Epidermal melanocyte (primary cell): ENCODE measurements around the gene TEAD3.
A peak's percentile ranks its signal among the peaks of the same experiment; 100 is the strongest.
"Not testable (repeated sequence)": the region's sequence is repeated elsewhere in the genome, so short reads cannot be mapped to it uniquely, and the experiment has no call there.

ENCODE experiments used
- DNase-seq: peaks from one replicate; pipeline ENCODE4 v3.0.0; 2011; ENCODE audit warnings: low spot score; ENCODE audit not compliant: insufficient read length

TEAD3 gene

DNA sequence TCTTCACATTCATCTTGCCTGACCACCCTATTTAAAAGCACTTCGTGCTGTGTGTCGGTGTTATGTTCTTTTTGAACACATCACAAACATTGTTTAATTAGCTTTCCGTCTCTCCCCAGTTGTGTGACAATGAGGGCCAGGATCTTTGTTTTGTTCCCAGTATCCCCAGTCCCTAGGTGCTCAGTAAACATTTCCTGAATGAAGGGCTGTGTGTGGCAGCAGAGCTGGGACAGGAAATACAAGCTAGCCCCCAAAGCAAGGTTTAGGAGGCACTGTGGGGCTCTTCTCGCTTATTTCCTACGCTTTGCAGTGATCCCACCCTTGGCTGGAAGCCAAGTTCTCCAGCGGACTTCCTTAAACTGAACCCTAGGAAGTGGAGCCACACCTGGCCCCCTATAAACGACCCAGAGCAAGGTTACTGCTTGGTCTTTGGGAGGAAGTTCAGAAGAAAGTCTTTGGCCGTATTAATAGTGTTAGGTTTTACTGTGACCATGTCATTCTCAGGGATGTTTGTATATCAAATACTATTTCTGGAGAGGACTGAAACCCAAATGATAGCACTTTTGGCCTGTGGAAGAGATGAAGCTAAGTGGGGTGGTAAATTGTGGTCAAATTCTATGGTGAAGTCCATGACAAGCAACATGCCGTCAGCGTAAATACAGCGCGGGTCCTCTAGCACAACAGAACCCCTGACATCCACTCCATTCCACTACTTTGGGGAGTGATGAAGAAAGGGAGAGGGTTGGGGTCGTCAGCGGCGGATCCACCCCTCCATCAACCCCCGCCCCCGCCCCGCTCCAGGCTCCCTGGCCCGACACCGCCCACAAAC, 45.3 kb downstream of the TEAD3 start:
- no peak for DNase-seq

DNA sequence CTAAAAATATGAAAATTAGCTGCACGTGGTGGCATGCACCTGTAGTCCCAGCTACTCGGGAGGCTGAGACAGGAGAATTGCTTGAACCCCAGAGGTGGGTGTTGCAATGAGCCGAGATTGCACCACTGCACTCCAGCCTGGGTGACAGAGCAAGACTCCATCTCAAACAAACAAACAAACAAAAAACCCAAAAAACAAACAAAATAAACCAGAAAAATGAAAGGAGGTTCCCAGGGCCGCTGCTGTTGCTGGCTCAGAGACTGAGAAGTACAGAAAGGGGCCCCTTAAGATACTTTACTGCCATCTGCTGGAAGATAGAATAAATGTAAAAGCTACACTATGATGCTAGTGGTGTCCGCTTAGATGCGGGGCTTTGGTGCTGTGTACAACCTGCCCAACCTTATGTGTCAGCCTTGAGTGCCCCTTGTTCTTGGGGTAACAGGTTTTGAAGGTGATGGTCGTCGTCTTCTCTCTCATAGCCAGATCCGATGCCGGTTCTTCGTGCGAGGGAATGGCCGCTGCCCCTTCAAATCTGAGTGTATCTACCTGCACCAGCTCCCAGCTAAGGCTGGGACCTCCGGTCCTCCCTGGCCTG, 47.5 kb downstream of the TEAD3 start:
- DNase-seq, result peak; percentile 88

DNA sequence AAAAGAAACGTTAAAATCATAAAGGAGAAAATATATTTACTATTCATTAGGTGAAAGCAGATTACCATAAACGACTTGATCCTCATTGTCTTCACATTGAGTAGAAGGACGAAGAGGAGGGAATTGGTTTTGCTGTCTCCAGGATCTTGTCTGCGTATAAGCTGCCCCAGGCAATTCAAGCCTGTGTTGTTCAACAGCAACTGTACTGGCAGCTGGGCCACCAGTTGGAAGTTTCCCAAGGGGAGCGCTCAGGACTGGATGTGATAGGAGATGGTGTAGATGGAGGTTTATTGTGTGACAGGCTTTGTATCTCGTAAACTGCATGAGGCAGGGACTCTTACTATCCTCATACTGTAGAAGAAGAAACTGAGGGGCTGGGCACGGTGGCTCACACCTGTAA, 48.7 kb downstream of the TEAD3 start:
- no peak for DNase-seq

DNA sequence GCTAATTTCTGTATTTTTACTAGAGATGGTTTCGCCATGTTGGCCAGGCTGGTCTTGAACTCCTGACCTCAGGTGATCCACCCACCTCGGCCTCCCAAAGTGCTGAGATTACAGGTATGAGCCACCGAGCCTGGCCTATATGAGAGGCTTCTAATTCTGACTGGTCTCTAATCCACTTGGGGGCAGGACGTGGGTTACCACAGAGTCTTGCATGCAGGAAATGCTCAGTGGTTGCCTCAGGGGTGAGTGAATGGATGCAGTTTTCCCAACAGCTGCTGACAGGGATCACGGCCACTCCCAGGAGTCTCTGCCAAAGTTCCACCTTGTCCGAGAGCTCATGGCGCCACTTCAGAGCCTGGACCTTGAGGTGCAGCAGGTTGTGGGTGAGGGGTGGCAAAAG, 51.2 kb downstream of the TEAD3 start:
- DNase-seq, result no peak

DNA sequence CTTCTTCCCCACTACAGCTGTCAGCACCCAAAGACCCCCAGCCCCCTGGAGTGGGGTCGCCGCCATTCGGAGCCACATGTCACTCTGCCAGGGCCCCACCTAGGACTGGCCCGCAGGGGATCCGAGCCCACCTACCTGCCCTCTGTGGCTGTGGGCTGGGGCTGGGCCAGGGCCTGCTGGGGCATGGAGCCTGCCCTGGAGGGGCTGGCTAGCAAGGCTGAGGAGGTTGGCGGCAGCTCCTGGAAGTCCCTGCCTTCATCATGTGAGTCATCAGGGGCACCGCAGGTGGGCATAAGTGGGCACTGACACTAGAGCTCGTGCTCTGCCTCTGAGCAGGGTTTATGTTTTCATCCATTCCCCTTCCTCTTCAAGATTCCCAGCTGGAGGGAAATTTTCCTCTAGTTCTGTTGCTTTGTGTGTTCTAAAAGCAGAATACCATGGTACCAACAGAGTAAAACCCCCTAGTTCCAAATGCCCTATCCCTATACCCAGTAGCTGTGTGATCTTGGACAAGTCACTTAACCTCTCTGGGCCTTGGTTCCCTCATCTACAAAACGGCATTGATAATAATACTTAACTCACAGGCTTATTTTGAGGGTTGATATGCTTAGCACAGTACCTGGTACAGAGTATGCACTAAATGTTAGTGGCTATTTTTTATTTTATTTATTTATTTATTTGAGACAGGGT, 53.4 kb downstream of the TEAD3 start:
- no peak for DNase-seq

DNA sequence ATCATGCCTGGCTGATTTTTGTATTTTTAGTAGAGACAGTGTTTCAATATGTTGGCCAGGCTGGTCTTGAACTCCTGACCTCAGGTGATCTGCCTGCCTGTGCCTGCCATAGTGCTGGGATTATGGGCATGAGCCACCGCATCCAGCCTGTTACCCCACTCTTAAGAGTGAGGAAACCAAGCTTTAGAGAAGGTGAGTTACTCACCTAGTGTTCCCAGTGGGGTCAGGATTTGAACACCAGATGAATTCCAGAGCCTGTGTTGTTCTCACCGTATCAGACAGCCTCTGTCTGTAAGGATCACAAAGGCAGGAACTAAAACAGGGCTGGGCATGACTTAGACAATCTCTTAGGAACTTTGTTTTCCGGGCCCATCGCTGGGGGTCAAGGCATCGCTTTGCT, 54.2 kb downstream of the TEAD3 start:
- DNase-seq, result no peak

DNA sequence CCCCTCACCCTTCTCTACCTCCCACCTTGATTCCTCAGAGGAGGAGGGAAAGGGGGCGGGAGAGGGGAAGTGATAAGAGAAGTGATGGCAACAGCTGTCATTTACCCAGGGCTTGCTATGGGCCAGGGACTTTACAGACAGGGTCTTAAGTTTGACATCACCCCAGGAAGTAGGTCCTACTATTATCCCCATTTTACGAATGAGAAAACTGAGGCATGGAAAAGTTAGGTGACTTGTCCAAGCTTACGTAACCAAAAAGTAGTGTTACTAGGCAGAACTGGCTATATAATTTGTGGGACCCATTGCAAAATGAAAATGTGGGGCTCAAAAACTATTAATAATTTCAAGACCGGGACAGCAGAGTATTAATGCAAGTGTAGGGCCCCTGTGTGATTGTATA, 55.2 kb downstream of the TEAD3 start:
- no peak for DNase-seq

DNA sequence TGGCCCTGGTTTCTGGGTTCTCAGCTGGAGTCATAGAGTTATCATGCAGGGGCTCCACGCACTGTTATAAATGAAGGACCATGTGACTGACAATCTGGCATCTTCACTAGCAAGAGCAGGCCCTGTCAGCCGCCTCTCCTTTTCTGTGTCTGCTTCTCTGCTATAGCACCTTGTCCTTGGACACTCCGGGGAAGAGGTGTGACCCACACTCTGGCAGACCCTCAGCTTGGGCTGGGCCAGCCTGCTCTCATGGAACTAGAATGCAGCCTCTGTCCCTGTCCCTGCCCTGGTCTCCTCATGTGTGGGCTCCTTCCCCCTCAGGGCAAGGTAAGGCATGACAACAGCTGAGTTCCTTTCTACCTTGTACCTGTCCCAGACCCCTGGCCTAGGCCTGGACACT, 55.7 kb downstream of the TEAD3 start:
- DNase-seq, result no peak

DNA sequence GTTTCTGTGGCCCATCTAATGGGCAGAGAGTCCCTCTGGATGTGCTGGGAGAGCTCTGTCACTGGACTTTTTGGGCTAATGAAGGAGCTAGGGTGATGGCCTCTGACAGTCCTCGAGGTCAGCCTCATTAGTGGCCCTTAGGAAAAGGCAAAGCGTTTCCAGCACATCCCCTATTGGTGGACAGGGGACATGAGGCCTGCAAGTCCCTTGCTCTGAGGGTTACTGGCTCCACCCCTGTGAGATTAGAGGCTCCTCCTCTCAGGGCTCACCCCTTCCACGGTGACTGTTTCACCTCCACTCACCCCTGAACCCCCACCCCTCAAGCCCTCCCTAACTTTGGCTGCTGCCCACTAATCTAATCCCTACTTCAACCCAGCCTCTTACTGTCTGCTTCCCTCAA, 57.6 kb downstream of the TEAD3 start:
- no peak for DNase-seq

DNA sequence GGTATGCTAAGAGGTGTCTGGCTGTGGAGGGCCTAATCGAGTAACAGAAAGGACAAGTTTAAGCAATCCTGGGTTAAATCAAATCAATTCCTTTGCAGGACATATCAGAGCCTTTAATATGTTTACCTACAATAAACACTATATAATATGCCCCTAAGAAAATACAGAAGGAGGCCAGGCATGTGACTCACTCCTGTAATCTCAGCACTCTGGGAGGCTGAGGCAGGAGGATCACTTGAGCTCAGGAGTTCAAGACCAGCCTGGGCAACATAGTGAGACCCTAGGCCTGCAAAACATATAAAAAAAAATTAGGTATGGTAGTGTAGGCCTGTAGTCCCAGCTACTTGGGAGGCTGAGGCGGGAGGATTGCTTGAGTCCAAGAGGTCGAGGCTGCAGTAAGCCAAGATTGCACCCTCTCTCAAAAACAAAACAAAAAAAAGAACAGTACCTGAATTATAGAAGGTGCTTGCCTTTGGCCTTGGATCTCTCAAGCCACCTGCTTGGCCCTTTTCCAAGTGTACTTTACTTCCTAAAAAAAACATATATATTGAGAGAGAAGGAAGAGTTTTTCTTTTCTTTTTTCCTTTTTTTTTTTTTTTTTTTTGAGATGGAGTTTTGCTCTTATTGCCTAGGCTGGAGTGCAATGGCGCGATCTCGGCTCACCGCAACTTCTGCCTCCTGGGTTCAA, 58.4 kb downstream of the TEAD3 start:
- not testable (repeated sequence) for DNase-seq

DNA sequence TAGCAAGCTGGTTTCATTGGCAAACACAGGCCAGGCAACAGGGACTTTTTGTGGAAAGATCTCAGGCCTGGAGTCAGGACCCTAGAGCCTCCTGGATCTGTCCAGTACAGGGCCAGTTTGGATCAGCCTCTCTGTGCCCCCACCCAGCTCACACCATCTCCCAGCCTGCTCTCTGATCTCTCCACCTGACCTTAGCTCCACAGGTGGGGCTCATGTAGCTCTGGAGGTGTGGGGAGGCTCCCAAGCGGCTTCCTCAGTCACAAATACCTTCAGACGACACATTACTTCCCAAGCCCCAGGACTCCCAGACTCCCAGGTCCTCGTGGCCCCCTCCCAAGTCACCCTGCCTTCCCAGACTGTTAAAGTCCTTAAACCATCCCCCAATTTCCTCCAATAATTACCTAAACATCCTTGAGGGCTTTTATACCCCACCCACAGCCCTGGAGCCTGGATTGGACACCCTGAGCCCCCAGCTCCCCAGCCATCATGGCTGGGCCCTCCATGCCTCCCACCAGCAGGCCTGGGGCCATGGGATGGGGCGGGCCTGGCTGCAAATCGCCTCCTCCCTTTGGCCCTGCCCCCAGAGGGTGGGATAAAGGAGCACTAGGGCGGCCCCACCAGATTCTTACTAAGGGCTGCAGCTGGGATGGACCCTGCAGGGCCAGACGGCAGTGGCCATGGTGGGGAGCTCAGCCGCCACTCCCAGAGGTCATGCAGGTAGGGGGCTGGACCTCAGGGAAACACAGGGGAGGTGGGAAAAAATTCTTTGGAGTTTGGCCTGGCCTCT, 60.6 kb downstream of the TEAD3 start:
- DNase-seq, result no peak

DNA sequence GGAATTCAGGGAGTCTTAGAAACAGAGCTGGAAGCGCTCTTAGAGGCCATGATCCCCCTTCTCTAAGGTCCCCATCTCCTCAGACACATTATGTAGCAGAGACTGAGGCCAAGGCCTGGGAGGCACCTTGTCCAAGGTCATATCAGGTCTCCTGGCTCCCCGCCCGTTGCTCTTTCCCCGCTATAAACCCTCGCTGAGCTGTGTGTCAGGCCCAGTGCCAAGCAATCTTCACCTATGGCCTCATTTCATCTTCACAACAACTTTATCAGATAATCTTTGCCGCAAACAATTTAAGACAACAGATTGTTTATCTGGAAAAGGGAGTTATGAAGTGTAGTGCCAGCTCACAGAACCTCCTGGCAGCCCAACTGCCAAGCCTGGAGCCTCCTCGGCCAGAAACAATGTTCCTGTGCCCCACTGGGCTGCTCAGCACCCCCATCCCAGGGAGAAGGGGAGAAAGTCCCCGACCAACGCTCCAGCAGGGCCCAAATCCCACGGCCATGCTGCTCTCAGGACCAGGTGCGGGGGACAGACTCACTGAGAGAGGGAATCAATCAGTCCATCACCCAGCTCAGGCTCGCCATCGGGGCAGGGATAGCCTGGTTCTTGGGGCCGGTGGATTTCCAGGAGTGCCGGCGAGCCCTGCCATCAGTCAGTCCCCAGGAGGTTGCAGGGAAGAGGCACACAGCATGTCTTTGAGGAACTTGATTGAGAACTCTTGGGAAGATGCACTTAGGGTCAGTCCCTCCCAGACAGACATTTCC, 61.6 kb downstream of the TEAD3 start:
- DNase-seq, result no peak

DNA sequence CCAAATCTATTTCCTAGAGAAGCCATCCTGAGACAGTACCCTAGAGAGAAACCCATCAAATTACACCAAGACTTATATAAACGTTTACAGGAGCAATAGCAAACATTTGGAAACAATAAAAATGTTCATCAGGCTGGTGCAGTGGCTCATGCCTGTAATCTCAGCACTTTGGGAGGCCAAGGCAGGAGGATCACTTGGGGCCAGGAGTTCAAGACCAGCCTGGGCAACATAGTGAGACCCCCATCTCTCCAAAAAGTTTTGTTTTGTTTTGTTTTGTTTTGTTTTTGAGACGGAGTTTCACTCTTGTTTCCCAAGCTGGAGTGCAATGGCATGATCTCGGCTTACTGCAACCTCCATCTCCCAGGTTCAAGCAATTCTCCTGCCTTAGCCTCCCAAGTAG, 64.2 kb downstream of the TEAD3 start:
- DNase-seq, result not testable (repeated sequence)

DNA sequence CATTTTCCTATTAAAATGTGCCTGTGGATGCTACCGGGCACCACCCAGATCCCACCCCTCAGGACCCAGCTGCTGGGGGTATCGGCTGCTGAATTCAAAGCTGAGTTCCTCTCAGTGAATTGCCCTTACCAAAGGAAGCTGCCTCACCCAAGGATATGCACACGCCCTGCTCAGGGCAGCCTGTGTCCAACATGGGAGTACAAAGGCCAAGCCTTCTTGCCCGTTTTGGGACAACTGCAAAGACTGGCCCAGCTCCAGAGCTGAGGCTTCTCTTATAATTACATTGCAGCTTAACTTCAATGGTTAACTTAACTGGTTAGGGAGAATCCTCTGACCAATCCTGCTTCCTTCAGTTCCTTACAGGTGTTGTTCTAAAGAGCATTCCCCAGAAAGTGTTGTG, 64.6 kb downstream of the TEAD3 start:
- no peak for DNase-seq

DNA sequence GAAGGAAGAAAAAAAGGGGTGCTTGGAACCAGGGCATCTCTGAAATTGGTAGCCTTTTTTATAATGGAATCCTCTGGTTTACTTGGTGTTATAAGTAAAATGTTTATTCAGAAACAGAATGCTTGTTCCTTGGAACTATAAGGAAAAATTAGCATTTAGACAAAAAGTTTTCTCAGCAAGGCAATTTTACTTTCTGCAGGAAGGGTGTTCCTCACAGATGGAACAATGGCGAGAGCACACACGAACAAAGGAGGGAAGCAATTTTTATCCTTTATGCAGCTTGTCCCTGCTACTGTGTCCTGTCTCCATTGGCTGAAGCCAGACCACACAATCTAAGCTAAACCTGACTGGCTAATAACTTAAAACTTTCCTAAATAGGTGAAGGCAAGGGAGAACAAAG, 67.4 kb downstream of the TEAD3 start:
- DNase-seq, result no peak

DNA sequence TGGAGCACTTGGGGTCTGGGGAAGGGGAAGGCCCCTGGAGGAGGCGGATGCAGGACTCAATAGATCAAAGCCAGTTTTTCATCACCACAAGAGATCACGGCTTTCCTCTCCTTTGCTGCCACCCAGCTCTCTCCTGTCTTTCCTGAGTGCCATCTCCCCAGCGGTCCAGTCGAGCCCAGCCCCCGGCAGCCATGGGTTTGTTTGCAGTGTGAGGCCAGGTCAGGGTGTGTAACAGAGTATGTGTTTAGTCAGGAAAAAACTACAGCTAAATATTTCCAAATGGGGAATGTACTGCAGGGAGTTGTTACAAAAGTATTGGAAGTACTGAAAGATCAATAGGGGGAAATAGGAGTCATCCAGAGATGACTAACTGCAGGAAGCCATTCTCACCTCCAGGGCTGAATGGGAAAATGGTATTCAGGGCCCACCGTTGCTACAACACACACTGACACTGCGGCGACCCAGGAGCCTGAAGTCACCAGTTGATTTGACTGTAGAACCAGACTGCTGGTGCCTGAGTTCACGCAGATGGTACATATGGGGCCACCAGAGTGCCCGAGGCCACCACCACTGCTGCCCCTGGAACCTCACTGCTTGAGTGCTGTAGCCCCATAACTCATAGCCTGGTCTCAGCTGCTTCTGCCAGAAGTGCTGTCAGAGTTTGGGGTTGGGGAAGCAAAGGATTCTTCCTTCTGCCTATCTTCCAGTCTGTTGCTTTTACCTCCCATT, 68.3 kb downstream of the TEAD3 start:
- DNase-seq, result no peak

DNA sequence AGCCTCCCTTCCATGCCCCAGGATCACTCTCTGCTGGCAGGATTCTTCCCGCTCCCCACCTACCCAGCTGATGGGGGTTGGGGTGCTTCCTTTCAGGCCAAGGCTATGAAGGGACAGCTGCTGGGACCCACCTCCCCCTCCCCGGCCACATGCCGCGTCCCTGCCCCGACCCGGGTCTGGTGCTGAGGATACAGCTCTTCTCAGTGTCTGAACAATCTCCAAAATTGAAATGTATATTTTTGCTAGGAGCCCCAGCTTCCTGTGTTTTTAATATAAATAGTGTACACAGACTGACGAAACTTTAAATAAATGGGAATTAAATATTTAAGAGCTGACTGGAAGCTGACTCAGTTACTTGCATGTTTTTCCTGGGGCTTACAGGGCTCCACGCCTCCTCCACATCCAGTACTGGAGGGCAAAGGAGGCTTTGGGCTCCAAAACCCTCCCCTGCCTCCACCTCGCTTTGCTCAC, 69.0 kb downstream of the TEAD3 start:
- no peak for DNase-seq

DNA sequence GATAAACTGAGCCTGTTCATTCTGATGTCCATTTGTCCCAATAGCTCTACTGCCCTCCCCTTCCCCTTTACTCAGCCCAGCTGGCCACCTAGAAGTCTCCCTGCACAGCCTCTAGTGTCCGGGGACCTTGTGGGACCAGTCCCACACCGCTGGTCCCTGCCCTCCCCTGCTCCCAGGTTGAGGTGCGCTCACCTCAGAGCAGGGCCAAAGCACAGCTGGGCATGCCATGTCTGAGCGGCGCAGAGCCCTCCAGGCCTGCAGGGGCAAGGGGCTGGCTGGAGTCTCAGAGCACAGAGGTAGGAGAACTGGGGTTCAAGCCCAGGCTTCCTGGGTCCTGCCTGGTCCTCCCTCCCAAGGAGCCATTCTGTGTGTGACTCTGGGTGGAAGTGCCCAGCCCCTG, 69.4 kb downstream of the TEAD3 start:
- DNase-seq, result no peak

DNA sequence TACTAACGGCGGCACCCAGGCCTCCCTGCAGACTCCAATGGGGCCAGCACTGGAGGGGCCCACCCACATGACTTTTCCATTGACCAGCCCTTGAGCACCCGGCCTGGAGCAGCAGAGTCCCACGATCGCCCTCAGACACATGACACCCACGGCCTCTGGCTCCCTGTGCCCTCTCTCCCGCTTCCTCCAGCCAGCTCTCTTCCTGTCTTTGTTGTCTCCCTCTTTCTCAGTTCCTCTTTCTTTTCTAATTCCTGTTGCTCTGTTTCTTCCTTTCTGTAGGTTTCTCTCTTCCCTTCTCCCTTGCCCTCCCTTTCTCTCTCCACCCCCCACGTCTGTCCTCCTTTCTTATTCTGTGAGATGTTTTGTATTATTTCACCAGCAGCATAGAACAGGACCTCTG, 70.8 kb downstream of the TEAD3 start:
- no peak for DNase-seq

DNA sequence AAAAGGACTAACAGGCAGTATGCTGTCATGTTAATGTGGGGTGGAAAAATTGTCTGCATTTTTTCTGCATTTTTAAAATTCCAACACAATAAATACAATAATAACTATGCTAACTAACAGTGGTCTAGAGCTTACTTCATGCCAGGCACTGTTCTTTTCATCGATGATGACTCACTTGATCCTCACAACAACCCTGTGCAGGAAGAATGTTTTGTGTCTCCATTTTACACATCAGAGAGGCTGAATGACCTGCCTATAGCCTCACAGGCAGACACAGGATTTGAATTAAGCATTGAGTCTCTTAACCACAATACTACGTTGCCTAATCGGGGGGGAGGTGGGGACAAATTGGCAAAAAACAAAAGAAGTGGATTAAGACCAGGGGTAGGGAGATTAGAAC, 71.6 kb downstream of the TEAD3 start:
- DNase-seq, result peak; percentile 46
